ENCODE data around the gene COG4.

Gene COG4

DNA sequence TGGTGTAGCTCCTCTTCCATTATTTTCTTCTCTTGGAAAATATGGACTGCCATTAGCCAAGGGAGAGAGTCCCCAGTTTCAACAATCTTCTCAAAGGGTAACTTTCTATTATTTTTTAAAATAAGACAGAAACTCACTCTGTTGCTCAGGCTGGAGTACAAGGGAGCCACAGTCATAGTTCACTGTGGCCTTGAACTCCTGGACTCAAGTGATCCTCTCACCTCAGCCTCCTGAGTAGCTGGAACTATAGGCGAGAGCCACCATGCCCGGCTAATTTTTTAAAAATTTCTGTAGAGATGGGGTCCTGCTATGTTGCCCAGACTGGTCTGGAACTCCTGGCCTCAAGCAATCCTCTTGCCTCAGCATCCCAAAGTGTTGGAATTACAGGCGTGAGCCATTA lies 13.1 kb downstream of the COG4 start:
- FAIRE-seq (no peak), DNase-seq (ENCODE audit: insufficient read length, low spot score) (no peak)
- no peak for TF ChIP-seq POLR2A (IDR thresholded peaks at IDR 0.05; ENCODE audit: low read depth, low read length)
- no peak for TF ChIP-seq SPI1 (IDR thresholded peaks at IDR 0.05; ENCODE audit: low read depth, low read length)
- TF ChIP-seq PAX5 (IDR thresholded peaks at IDR 0.05; ENCODE audit: insufficient read depth, low read length, severe bottlenecking): no peak
- TF ChIP-seq POU2F2 (IDR thresholded peaks at IDR 0.05; ENCODE audit: low read depth, low read length): no peak
- no peak for TF ChIP-seq POLR2AphosphoS5 (IDR thresholded peaks at IDR 0.05; ENCODE audit: low read depth, low read length)
- no peak for TF ChIP-seq TAF1 (IDR thresholded peaks at IDR 0.05; ENCODE audit: low read depth, low read length)

DNA sequence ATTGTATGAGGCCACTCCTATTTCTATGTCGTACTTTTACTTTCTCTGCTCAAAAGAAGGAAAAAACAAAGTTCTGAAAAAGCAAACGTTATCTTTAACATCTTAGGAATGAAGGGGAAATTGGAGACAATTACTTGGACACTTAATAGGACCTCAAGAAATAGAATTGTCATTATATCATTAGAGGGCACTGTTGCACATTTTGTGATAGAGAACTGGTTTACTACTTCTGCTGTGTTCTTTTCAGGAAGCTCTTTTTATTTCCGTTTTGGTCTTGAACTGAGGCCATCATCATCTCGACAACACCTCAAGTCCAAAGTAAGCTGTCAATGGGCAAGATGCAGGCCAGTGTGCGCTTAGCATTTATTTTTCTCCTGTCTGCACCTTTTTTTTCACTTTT lies 14.6 kb downstream of the COG4 start:
- DNase-seq (ENCODE audit: insufficient read length, low spot score): no peak
- FAIRE-seq: no peak
- TF ChIP-seq SPI1 (IDR thresholded peaks at IDR 0.05; ENCODE audit: low read depth, low read length) (no peak), POLR2A (IDR thresholded peaks at IDR 0.05; ENCODE audit: low read depth, low read length) (no peak), POLR2AphosphoS5 (IDR thresholded peaks at IDR 0.05; ENCODE audit: low read depth, low read length) (no peak), TAF1 (IDR thresholded peaks at IDR 0.05; ENCODE audit: low read depth, low read length) (no peak), PAX5 (IDR thresholded peaks at IDR 0.05; ENCODE audit: insufficient read depth, low read length, severe bottlenecking) (no peak), POU2F2 (IDR thresholded peaks at IDR 0.05; ENCODE audit: low read depth, low read length) (no peak)

GRCh38 chr16:70496513-70496912 lies 26.8 kb downstream of the COG4 start:
- FAIRE-seq (no peak), DNase-seq (ENCODE audit: insufficient read length, low spot score) (no peak)
- TF ChIP-seq PAX5 (IDR thresholded peaks at IDR 0.05; ENCODE audit: insufficient read depth, low read length, severe bottlenecking) (no peak), TAF1 (IDR thresholded peaks at IDR 0.05; ENCODE audit: low read depth, low read length) (no peak), POU2F2 (IDR thresholded peaks at IDR 0.05; ENCODE audit: low read depth, low read length) (0 out of 2 replicates have a peak, but pooled peaks have one; percentile 39)

- DNase-seq (ENCODE audit: insufficient read length, low spot score) (no peak), FAIRE-seq (peak; percentile 60)
- no peak for TF ChIP-seq POLR2AphosphoS5 (IDR thresholded peaks at IDR 0.05; ENCODE audit: low read depth, low read length)
- no peak for TF ChIP-seq TAF1 (IDR thresholded peaks at IDR 0.05; ENCODE audit: low read depth, low read length)
- TF ChIP-seq POU2F2 (IDR thresholded peaks at IDR 0.05; ENCODE audit: low read depth, low read length): no peak
- no peak for TF ChIP-seq SPI1 (IDR thresholded peaks at IDR 0.05; ENCODE audit: low read depth, low read length)
- no peak for TF ChIP-seq PAX5 (IDR thresholded peaks at IDR 0.05; ENCODE audit: insufficient read depth, low read length, severe bottlenecking)
- no peak for TF ChIP-seq POLR2A (IDR thresholded peaks at IDR 0.05; ENCODE audit: low read depth, low read length)
These were observed 27.8 kb downstream of the COG4 start for GRCh38 chr16:70495425-70496182.

DNA sequence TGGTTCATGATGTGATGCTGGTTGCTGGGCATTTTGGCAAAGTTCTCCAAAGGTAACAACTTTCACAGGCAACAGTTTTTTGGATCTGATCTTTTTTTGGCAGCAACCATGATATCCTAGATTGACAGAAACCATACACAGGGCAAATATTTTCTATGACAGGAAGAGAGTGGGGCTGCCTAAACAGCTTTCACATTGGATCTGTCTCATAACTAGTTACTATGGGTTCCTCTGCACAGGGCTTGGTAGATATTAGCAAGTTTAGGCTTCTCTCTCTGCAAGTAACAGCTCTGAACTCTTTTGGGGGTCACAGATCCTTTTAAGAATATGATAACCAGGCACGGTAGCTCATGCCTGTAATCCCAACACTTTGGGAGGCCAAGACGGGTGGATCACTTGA lies 28.6 kb downstream of the COG4 start:
- FAIRE-seq: no peak

DNA sequence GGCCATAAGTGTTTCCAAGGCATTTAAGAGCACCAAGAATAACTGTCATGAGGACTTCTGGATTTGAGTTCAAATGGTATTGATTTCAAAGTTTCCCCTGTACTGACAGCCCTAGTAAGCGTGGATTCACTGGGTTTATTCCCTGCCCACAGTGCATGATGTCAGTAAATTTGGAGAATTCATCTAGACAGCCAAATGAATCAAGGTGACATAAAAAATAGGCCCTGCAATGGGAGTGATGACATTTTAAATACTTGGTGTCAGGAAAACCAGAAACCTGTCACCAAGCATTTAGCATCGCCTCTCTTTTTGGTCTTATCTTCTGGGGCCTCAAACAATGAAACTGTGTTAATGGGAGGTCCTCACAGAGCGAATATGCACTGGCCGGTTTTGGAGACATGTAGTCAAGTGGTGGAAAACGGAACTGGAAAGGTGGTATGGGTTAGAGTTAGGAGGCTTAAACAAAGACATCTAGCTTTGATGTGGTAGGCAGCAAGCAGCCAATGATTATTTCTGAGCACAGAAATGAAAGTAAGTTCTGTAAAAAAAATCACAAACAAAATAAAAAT lies 29.1 kb downstream of the COG4 start:
- FAIRE-seq (no peak), DNase-seq (ENCODE audit: insufficient read length, low spot score) (no peak)
- TF ChIP-seq POLR2AphosphoS5 (IDR thresholded peaks at IDR 0.05; ENCODE audit: low read depth, low read length) (no peak), POU2F2 (IDR thresholded peaks at IDR 0.05; ENCODE audit: low read depth, low read length) (no peak)

More for the DNA sequence above, 28.6 kb downstream of the COG4 start:
- DNase-seq (ENCODE audit: insufficient read length, low spot score): no peak
- TF ChIP-seq POU2F2 (IDR thresholded peaks at IDR 0.05; ENCODE audit: low read depth, low read length) (no peak), POLR2A (IDR thresholded peaks at IDR 0.05; ENCODE audit: low read depth, low read length) (no peak), POLR2AphosphoS5 (IDR thresholded peaks at IDR 0.05; ENCODE audit: low read depth, low read length) (no peak), SPI1 (IDR thresholded peaks at IDR 0.05; ENCODE audit: low read depth, low read length) (no peak), PAX5 (IDR thresholded peaks at IDR 0.05; ENCODE audit: insufficient read depth, low read length, severe bottlenecking) (no peak), TAF1 (IDR thresholded peaks at IDR 0.05; ENCODE audit: low read depth, low read length) (no peak)

- TF ChIP-seq TAF1 (IDR thresholded peaks at IDR 0.05; ENCODE audit: low read depth, low read length): no peak
- TF ChIP-seq SPI1 (IDR thresholded peaks at IDR 0.05; ENCODE audit: low read depth, low read length): no peak
- TF ChIP-seq POLR2A (IDR thresholded peaks at IDR 0.05; ENCODE audit: low read depth, low read length): no peak
- TF ChIP-seq PAX5 (IDR thresholded peaks at IDR 0.05; ENCODE audit: insufficient read depth, low read length, severe bottlenecking): no peak
- no peak for TF ChIP-seq POU2F2 (IDR thresholded peaks at IDR 0.05; ENCODE audit: low read depth, low read length)
- TF ChIP-seq POLR2AphosphoS5 (IDR thresholded peaks at IDR 0.05; ENCODE audit: low read depth, low read length): no peak
- DNase-seq (ENCODE audit: insufficient read length, low spot score) (no peak), FAIRE-seq (no peak)
These were observed 29.6 kb downstream of the COG4 start for GRCh38 chr16:70493802-70494201.

DNA sequence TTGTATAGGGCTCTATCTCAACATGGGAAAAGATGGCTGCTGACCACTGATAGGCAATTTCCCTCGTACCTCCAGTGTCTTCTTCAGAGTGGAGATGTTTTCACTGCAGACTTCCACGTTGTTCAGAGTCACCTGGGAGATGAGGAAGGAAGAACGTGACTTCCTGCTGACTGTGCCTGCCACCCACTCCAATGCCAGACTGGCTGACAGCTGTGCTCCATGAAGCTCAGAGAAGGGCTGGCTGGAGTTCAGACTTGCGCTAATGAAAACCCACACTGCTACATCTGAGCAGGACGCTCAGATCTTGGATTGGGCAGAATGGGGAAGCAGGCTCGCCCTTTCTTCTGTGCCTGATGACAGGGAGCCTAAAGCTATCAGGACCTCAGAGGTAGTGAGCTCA lies 33.1 kb downstream of the COG4 start:
- DNase-seq (ENCODE audit: insufficient read length, low spot score) (no peak), FAIRE-seq (no peak)
- no peak for TF ChIP-seq TAF1 (IDR thresholded peaks at IDR 0.05; ENCODE audit: low read depth, low read length)
- TF ChIP-seq POLR2AphosphoS5 (IDR thresholded peaks at IDR 0.05; ENCODE audit: low read depth, low read length): no peak
- no peak for TF ChIP-seq PAX5 (IDR thresholded peaks at IDR 0.05; ENCODE audit: insufficient read depth, low read length, severe bottlenecking)
- no peak for TF ChIP-seq POLR2A (IDR thresholded peaks at IDR 0.05; ENCODE audit: low read depth, low read length)
- no peak for TF ChIP-seq POU2F2 (IDR thresholded peaks at IDR 0.05; ENCODE audit: low read depth, low read length)
- no peak for TF ChIP-seq SPI1 (IDR thresholded peaks at IDR 0.05; ENCODE audit: low read depth, low read length)

- FAIRE-seq: no peak
- TF ChIP-seq POLR2AphosphoS5 (IDR thresholded peaks at IDR 0.05; ENCODE audit: low read depth, low read length) (no peak), POLR2A (IDR thresholded peaks at IDR 0.05; ENCODE audit: low read depth, low read length) (no peak), SPI1 (IDR thresholded peaks at IDR 0.05; ENCODE audit: low read depth, low read length) (no peak), TAF1 (IDR thresholded peaks at IDR 0.05; ENCODE audit: low read depth, low read length) (no peak), PAX5 (IDR thresholded peaks at IDR 0.05; ENCODE audit: insufficient read depth, low read length, severe bottlenecking) (no peak), POU2F2 (IDR thresholded peaks at IDR 0.05; ENCODE audit: low read depth, low read length) (no peak)
These were observed 38.5 kb downstream of the COG4 start for GRCh38 chr16:70484867-70485266.

GRCh38 chr16:70483426-70483825 lies 39.9 kb downstream of the COG4 start:
- no peak for DNase-seq (ENCODE audit: insufficient read length, low spot score)
- no peak for TF ChIP-seq POLR2A (IDR thresholded peaks at IDR 0.05; ENCODE audit: low read depth, low read length)
- no peak for TF ChIP-seq POLR2AphosphoS5 (IDR thresholded peaks at IDR 0.05; ENCODE audit: low read depth, low read length)
- no peak for TF ChIP-seq SPI1 (IDR thresholded peaks at IDR 0.05; ENCODE audit: low read depth, low read length)
- TF ChIP-seq TAF1 (IDR thresholded peaks at IDR 0.05; ENCODE audit: low read depth, low read length): no peak
- no peak for TF ChIP-seq POU2F2 (IDR thresholded peaks at IDR 0.05; ENCODE audit: low read depth, low read length)
- no peak for TF ChIP-seq PAX5 (IDR thresholded peaks at IDR 0.05; ENCODE audit: insufficient read depth, low read length, severe bottlenecking)
- FAIRE-seq: no peak

More at GRCh38 chr16:70484867-70485266, 38.5 kb downstream of the COG4 start:
- DNase-seq (ENCODE audit: insufficient read length, low spot score): no peak
